ENCODE measurements around the gene GATA5.
"Not testable (repeated sequence)": the region's sequence is repeated elsewhere in the genome, so short reads cannot be mapped to it uniquely, and the experiment has no call there.

GATA5 gene

GRCh38 chr20:62427172-62428001 is 48.4 kb downstream of the GATA5 start, which contains the start of gene RBBP8NL:
TSS of gene RBBP8NL (minus strand) at chr20:62427539. CDS start at chr20:62419647, 7,892 bp downstream.
- no peak for FAIRE-seq

DNA sequence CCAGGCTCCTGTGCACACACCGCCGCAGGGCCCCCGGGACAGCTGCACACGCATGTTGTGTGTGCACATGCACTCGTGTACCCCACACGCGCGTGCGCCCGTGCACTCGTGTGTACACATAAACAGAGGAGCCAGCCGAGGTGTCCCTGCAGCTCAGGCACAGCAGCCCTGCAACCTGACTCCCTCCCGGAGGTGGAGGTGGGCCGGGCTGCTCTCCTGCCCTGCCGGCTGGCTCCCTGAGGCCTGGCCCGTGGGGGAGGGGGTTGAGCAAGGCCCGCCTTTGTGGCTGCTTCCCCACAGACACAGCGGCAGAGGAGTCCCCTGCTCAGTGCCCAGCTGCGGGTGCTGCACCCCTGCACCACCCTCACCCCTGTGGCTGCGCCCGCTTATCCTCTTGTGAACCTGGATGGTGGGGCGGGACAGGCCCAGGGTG is 49.1 kb downstream of the GATA5 start:
- FAIRE-seq, result no peak

DNA sequence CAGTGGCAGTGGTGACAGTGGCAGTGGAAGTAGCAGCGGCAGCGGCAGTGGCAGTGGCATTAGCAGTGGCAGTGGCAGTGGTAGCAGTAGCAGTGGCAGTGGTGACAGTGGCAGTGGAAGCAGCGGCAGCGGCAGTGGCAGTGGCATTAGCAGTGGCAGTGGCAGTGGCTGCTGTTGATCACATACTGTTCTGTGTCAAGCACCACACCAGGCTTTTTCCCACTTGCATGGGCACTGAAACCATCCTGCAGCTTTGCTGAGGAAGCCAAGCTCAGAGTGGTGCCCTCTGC is 49.8 kb downstream of the GATA5 start:
- not testable (repeated sequence) for FAIRE-seq

DNA sequence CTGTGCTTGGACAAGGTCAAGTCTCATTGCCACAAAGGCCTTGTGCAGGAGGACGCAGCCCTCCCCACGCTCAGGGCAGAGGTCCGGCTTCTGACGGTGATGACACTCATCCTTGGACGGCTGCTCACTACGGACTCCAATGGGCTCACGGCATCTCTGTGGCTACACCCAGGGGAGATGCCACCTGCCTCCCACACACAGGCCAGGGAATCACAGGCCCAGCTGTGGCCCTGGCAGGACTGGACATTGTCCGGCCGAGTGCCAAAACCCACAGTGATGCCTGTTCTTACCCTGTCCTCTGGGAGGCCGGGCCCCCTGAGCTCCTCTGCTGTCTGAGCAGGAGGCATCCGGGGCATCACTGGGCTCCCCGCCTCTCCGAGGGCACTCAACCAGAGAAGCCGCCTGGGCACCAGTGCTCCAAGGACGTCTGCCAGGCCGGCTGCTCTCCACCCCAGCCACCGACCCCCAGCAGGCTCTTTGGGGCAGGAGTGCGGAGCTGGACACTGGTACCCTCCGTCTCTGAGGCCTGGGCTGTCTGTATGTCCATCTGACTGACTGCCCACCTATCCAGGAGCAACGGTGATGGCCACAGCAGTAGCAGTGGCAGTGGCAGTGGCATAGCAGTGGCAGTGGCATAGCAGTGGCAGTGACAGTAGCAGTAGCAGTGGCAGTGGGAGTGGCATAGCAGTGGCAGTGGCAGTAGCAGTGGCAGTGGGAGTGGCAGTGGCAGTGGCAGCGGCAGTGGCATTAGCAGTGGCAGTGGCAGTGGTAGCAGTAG is 50.3 kb downstream of the GATA5 start:
- no peak for FAIRE-seq

DNA sequence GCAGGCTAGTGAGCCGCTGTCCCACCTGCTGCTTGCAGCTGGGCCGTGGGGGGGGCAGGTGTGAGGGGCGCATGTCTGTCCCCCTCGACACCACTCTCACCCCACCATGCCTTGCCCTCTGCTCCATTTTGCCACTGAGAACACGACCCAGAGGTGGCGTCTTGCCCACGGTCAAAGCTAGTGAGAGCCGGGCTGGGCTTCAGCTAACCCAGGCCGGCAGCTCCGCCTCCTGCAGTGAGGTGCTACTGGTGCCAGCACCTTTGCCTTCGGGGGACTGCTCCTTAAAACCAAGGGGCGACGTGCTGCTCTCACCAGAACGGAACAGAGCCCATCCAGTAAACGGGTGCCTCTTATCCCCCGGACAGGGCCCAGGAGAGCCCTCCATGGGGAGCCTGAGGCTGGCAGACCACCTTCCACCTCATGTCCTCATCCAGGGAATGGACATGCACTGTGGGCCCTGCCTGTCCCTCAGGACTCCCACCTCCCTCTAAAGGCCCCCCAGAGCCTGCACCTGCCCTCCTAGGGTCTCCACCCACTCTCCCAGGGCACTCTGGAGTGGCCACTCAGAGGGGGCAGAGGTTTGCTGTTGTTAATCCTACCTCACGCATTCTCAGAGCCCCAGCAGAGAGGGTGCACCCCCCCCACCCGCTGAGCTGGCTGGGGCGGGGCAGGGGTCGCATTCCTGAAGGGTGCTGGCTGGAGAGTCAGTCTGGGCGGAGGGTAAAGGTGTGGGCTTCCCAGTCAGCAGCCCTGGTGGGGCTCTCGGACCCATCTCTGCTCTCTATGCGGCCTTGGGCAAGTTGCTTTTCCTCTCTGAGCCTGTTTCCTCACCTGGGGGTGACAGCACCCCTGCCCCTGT is 51.3 kb downstream of the GATA5 start:
- FAIRE-seq, result no peak

GRCh38 chr20:62423326-62423706 is 52.5 kb downstream of the GATA5 start:
- no peak for FAIRE-seq

DNA sequence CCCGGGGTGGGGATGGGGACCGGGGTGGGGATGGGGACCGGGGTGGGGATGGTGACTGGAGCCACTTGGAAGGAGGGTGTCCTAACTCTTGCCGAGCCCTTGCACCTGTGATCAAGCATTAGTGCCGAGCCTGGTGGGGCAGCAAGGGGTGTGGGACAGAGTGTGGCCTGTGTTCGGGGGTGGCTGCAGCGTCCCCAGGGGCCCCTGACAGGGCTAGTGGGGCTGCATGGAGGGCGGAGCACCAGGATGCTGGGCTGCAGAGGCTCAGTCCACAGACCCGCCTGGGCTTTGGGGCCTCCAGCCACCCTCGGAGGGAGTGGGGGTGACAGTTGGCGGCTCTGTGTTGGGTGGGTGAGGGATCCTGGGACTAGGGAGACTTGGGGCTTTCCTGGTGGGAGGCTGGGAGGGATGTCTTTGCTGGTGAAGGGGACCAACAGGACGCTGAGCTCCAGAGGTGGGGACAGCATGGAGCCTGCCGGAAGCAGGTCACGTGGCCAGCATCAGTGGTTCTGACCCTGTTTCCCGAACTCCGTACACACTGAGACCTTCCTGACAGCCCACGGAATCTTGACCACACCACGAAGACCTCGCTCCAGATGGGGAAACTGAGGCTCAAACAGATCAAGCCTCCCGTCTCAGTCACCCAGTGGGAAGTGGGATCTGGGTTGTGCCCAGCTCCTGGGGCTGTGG is 53.0 kb downstream of the GATA5 start:
- no peak for FAIRE-seq

DNA sequence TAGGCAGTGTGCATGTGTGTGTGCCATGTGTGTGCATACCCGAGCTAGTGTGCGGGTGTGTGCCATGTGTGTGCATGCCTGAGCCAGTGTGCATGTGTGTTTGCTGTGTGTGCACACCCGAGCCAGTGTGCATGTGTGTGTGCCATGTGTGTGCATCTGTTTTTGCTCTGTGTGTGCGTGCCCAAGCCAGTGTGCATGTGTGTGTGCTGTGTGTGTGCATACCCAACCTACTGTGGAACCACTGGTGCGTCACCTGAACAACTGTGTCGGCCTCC is 54.1 kb downstream of the GATA5 start:
- no peak for FAIRE-seq

- no peak for FAIRE-seq
These were observed 54.7 kb downstream of the GATA5 start for GRCh38 chr20:62420846-62421715.

DNA sequence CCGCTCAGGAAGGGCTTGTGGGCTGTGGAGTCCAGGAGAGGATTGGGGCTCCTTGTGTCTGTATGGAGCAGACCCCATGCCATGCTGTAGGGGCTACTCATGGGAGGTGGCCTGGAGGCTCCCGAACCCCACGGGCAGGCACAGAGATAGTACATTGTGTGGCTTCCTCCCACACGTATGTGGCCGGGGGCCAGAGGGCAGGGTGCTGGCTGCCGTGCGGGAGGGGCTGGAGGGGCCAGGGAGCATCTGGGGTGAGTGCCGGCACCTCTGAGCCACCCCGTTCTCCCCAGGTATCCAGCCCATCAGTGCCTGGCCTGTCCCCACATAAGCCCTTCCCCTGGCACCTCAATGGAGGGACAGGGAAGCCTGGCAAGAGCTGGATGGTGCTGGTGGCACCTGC is 56.0 kb downstream of the GATA5 start:
- FAIRE-seq, result no peak

GRCh38 chr20:62418709-62419487 is 56.9 kb downstream of the GATA5 start:
- FAIRE-seq, result no peak

- no peak for FAIRE-seq
These were observed 57.6 kb downstream of the GATA5 start for GRCh38 chr20:62417981-62418708.

- no peak for FAIRE-seq
These were observed 58.9 kb downstream of the GATA5 start for GRCh38 chr20:62416651-62417637.

DNA sequence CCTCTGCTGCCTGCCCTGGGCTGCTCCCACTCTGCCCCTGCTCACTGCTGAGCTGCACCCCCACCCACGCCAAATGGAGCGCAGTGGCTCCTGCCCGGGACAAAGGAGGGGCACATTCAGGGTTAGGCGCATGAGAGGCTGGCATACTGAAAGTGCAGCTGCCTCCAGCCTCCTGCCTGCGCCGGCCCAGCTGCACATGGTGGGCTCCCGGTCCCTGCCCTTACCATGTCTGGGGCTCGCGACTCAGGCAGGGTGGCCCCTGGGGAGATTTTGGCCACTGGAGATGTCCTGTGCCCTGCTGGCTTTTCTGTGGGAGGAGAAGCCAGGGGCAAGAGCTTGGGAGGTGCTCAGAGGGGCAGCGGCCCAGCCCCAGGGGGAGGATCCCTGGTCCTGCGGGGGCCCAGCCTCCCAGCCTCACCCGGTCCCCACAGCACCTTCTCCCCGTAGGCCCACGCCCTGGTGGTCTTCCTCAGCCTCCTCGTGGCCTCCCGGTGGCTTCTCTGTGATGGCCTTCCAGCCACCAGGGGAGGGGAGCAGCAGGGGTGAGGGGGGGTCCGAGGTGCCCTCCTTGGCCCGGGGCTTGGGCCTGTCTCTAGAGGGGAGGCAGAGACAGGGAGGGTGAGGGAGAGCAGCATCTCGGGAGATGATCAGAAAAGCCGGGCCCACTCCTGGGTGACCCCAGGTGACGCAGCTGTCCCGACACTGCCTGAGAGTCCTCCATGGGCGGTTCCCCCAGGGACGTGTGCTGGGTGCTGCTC is 60.3 kb downstream of the GATA5 start:
- no peak for FAIRE-seq

- no peak for FAIRE-seq
These were observed 61.8 kb downstream of the GATA5 start for GRCh38 chr20:62413896-62414481.
